OCI-LY1 (cell line): ENCODE data around the gene GRID2.

Source experiments
- EZH2 ChIP-seq: fragments of 200-600 bp; sonication (generic), shearing (Covaris generic); IDR thresholded peaks from 2 replicates; pipeline ENCODE4 v1.8.0; 2017; ENCODE audit warnings: borderline replicate concordance, mixed run types, mild to moderate bottlenecking, antibody characterized with exemption, low read length, moderate library complexity, mixed read lengths
- TF ChIP-seq, protein P1 (sequence below): fragments of 200-600 bp; sonication (generic), shearing (Covaris generic); IDR thresholded peaks from 2 replicates; pipeline ENCODE4 v1.5.1; 2017; ENCODE audit warnings: mild to moderate bottlenecking, antibody characterized with exemption, low read length, moderate library complexity, mixed read lengths

DNA sequence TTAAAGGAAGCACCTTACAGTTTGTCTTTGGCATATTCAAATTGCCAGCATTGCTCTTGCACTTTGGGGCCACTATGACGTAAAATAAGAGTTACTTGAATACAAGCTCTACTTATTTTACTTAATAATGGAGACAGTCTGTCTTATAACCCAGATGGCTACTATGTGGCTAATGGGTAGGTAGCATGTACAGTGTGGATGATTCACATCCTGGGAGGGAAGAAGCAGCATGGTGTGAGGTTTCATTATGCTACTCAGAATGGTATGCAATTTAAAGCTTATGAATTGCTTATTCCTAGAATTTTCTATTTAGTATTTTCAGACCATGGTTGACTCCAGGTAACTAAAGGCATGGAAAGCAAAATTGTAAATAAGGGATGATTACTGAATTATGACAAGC, 763.0 kb downstream of the GRID2 start:
- TF ChIP-seq, protein P1, sequence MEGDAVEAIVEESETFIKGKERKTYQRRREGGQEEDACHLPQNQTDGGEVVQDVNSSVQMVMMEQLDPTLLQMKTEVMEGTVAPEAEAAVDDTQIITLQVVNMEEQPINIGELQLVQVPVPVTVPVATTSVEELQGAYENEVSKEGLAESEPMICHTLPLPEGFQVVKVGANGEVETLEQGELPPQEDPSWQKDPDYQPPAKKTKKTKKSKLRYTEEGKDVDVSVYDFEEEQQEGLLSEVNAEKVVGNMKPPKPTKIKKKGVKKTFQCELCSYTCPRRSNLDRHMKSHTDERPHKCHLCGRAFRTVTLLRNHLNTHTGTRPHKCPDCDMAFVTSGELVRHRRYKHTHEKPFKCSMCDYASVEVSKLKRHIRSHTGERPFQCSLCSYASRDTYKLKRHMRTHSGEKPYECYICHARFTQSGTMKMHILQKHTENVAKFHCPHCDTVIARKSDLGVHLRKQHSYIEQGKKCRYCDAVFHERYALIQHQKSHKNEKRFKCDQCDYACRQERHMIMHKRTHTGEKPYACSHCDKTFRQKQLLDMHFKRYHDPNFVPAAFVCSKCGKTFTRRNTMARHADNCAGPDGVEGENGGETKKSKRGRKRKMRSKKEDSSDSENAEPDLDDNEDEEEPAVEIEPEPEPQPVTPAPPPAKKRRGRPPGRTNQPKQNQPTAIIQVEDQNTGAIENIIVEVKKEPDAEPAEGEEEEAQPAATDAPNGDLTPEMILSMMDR: no peak
- TF ChIP-seq EZH2: no peak
